Measurements from ENCODE around the gene DEPDC7.

DEPDC7 gene

GRCh38 chr11:33016654-33017053 lies 976 bp downstream of the DEPDC7 start:
- Histone ChIP-seq H3K27me3 (ENCODE audit: insufficient read depth, low read depth) (no peaks in the 10 kb centered on the region), H3K9ac (no peak overlapping the region), H3K27ac (no peak overlapping the region), H2AFZ (ENCODE audit: low read depth) (no peak overlapping the region), H3K79me2 (ENCODE audit: insufficient read depth, low read depth) (no peaks in the 10 kb centered on the region), H3K4me1 (ENCODE audit: low read depth, poor library complexity, severe bottlenecking) (peaks cover 7% of the 10 kb centered on the region), H3K4me3 (IDR thresholded peaks at IDR 0.05; ENCODE audit: insufficient read depth, low read depth, low read length) (no peak overlapping the region), H3K4me2 (no peak overlapping the region), H3K36me3 (ENCODE audit: insufficient read depth) (no peaks in the 10 kb centered on the region), H4K20me1 (ENCODE audit: insufficient read depth) (no peaks in the 10 kb centered on the region)
- no peak for TF ChIP-seq CTCF (conservative IDR thresholded peaks at IDR 0.05; ENCODE audit: low read depth, low read length)

- Histone ChIP-seq H3K4me3 (IDR thresholded peaks at IDR 0.05; ENCODE audit: insufficient read depth, low read depth, low read length) (no peak overlapping the region), H3K4me1 (ENCODE audit: low read depth, poor library complexity, severe bottlenecking) (no peaks in the 10 kb centered on the region), H3K27ac (no peak overlapping the region), H4K20me1 (ENCODE audit: insufficient read depth) (no peaks in the 10 kb centered on the region), H3K9ac (no peak overlapping the region), H2AFZ (ENCODE audit: low read depth) (no peak overlapping the region), H3K79me2 (ENCODE audit: insufficient read depth, low read depth) (no peaks in the 10 kb centered on the region), H3K36me3 (ENCODE audit: insufficient read depth) (no peaks in the 10 kb centered on the region), H3K4me2 (no peak overlapping the region), H3K27me3 (ENCODE audit: insufficient read depth, low read depth) (no peaks in the 10 kb centered on the region)
- no peak for TF ChIP-seq CTCF (conservative IDR thresholded peaks at IDR 0.05; ENCODE audit: low read depth, low read length)
These were observed 1.8 kb downstream of the DEPDC7 start for GRCh38 chr11:33017478-33017877.

GRCh38 chr11:33017965-33018364 lies 2.3 kb downstream of the DEPDC7 start:
- Histone ChIP-seq H3K27me3 (ENCODE audit: insufficient read depth, low read depth) (no peaks in the 10 kb centered on the region), H3K36me3 (ENCODE audit: insufficient read depth) (no peaks in the 10 kb centered on the region), H3K79me2 (ENCODE audit: insufficient read depth, low read depth) (no peaks in the 10 kb centered on the region), H3K4me1 (ENCODE audit: low read depth, poor library complexity, severe bottlenecking) (no peaks in the 10 kb centered on the region), H3K9ac (no peak overlapping the region), H3K4me2 (no peak overlapping the region), H3K27ac (no peak overlapping the region), H2AFZ (ENCODE audit: low read depth) (no peak overlapping the region), H4K20me1 (ENCODE audit: insufficient read depth) (no peaks in the 10 kb centered on the region), H3K4me3 (IDR thresholded peaks at IDR 0.05; ENCODE audit: insufficient read depth, low read depth, low read length) (no peak overlapping the region)
- TF ChIP-seq CTCF (conservative IDR thresholded peaks at IDR 0.05; ENCODE audit: low read depth, low read length), result no peak

- Histone ChIP-seq H3K27me3 (ENCODE audit: insufficient read depth, low read depth) (no peaks in the 10 kb centered on the region), H3K4me3 (IDR thresholded peaks at IDR 0.05; ENCODE audit: insufficient read depth, low read depth, low read length) (no peak overlapping the region), H4K20me1 (ENCODE audit: insufficient read depth) (no peaks in the 10 kb centered on the region), H3K36me3 (ENCODE audit: insufficient read depth) (no peaks in the 10 kb centered on the region), H3K27ac (no peak overlapping the region), H3K9ac (no peak overlapping the region), H3K79me2 (ENCODE audit: insufficient read depth, low read depth) (no peaks in the 10 kb centered on the region), H3K4me2 (no peak overlapping the region), H2AFZ (ENCODE audit: low read depth) (no peak overlapping the region), H3K4me1 (ENCODE audit: low read depth, poor library complexity, severe bottlenecking) (no peaks in the 10 kb centered on the region)
- no peak for TF ChIP-seq CTCF (conservative IDR thresholded peaks at IDR 0.05; ENCODE audit: low read depth, low read length)
These were observed 3.2 kb downstream of the DEPDC7 start for GRCh38 chr11:33018840-33019239.

GRCh38 chr11:33021501-33021900 lies 5.8 kb downstream of the DEPDC7 start:
- H3K4me1 ChIP-seq (ENCODE audit: low read depth, poor library complexity, severe bottlenecking), result no peaks in the 10 kb centered on the region
- no peaks in the 10 kb centered on the region for H4K20me1 ChIP-seq (ENCODE audit: insufficient read depth)
- H3K79me2 ChIP-seq (ENCODE audit: insufficient read depth, low read depth), result no peaks in the 10 kb centered on the region
- no peak overlapping the region for H2AFZ ChIP-seq (ENCODE audit: low read depth)
- no peak overlapping the region for H3K9ac ChIP-seq
- H3K27ac ChIP-seq, result no peak overlapping the region
- no peaks in the 10 kb centered on the region for H3K36me3 ChIP-seq (ENCODE audit: insufficient read depth)
- H3K27me3 ChIP-seq (ENCODE audit: insufficient read depth, low read depth), result no peaks in the 10 kb centered on the region
- H3K4me3 ChIP-seq (IDR thresholded peaks at IDR 0.05; ENCODE audit: insufficient read depth, low read depth, low read length), result no peak overlapping the region
- no peak overlapping the region for H3K4me2 ChIP-seq
- no peak for TF ChIP-seq CTCF (conservative IDR thresholded peaks at IDR 0.05; ENCODE audit: low read depth, low read length)
